GM21619 (cell line): Measurements from ENCODE around the gene AKR1E2.
A peak's percentile ranks its signal among the peaks of the same experiment; 100 is the strongest.

ENCODE experiments used
- ATAC-seq: cut with Tn5 transposase; IDR thresholded peaks from one replicate; pipeline ENCODE4 v1.9.1; 2021; ENCODE audit not compliant: unreplicated experiment

The AKR1E2 gene

DNA sequence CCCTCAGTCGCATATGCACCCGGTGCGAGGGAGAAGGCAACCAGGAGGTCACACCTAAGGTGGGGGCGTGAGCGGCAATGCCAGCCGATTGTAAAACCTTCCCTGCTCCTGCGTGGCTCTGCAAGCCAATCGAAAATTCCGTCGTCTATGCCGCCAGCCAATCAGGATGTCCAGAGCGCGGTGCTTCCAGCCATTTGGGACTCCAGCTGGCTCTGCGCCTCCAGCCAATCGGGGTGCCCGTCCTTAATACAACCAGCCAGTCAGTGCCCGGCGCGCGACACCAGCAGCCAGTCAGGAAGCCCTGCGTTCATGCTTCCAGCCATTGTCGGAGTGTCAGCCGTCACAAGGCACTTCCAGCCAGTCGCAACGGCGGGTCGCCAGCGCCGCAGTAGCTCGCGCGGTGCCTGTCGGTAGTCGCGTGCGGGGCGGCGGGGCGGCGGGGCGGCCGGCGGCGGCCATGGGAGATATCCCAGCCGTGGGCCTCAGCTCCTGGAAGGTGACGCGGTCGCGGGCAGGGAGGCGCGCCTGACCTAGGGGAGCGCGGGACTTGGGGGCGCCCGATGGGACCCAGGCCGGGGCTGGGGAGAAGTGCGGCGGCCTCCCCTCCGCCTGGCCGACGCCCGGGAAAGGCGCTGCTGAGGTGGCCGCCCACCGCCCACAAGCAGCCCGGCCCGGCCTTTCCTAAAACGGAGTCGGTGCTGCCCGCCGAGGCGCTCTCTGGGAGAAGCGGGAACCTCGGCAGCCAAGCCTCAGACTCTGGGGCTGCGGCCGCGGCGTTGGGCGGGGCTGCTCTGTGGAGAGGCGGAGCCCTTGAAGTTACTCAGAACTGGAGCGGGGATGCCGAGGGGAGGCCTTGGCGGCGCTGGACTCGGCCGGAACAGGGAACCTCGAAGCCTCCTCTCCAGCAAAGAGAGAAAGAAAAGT is at the start of gene AKR1E2:
Gene AKR1E2, plus strand, starts transcription at position 340 of the 924 bp plus-strand sequence. Its CDS starts 118 bp downstream, at position 458.
- ATAC-seq: peak; percentile 86

DNA sequence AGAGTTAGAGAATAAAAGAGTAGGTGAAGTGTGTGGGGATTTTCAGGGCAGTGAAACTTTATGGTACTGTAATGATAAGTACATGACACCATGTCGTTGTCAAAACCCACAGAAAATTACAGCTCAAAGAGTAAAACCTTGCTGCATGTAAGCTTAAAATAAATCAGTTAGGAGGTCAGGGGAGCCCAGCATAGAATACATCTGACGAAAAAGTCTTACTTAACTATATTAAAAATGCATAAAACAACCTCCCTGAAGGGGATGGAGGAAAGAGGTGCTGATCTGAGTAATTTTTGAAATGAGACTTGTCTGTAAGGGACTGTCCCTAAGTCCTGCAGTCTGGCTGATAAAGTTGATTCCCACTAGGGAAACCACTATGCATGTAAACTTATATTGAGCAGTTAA is 49.8 kb upstream of the AKR1E2 start:
- peak; percentile 70 for ATAC-seq

DNA sequence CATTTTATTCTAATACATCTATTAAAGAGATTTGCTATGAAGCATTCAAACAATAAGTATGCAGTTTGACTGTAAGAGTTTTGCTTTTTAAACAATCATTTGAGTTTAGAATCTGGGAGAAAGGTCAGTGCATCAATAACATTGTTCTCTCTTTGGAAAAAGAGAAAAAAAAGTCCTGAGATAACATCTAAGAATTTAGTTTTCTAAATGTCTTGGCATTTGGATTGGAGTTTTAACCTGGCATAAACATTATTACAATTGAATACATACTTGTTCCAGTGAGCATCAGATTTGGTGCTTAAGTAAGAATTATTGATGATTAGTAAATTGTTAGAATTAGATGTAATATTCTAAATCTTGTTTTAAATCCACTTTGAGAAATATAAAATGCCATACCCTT is 47.2 kb upstream of the AKR1E2 start:
- ATAC-seq: no peak

DNA sequence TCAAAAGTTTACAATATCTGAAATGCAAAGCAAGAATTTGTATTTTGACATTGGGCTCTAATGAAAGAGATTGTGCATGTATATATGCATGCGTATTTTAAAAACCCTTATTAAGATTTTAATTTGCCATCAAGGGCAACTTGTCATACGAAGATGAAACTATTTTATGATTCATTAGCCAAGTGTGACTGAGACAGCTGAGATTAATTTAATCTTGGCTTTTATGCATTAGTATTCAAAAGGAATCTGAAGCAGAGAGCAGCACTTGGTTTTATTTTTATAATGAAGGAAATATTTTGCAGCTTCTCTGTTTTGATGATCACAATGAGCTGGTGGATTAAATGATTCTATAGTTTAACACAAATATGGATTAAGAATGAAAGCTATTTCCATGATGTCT is 45.9 kb upstream of the AKR1E2 start:
- no peak for ATAC-seq

GRCh38 chr10:4780782-4781181 is 45.2 kb upstream of the AKR1E2 start:
- no peak for ATAC-seq

DNA sequence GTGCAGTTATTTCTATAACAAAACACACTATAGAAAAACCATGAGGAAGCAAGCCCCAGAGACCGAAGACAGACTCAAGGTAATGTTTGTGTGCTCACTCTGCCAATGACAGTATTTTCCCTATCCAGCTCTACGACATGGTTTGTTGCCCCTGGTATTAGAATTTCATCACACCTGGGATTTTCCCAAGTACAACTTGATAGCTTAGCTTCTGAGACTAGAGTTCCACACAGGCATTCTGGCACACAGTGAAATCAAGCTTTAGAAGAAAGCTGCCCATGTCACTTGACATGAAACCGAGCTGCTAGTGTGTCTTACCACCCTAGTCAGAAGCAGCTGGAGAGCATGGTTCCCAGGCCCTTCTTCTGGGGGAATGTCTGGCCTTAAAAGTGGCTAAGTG is 44.1 kb upstream of the AKR1E2 start:
- no peak for ATAC-seq

GRCh38 chr10:4784667-4785333 is 41.2 kb upstream of the AKR1E2 start:
- no peak for ATAC-seq

GRCh38 chr10:4786043-4786839 is 39.8 kb upstream of the AKR1E2 start:
- no peak for ATAC-seq

GRCh38 chr10:4790045-4790444 is 36.0 kb upstream of the AKR1E2 start:
- ATAC-seq: no peak

DNA sequence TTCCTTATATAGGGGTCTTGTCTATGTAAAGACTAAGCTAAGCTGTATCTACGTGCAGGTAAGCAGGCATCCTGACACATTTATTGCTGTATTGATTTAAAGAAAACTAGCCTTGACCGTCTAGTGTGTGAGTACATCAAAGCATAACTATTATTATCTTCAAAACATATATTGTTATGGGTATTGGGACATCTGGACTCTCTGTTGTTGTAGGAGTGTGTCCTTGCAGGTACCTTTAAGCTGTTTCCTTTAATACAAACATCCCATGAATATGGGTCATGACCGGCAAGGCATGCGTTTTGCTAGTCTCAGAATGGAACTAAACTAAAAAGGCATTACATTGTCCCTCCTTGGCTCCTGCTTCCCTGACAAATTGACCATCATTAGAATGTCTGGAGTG is 35.1 kb upstream of the AKR1E2 start:
- ATAC-seq: no peak

GRCh38 chr10:4792381-4792780 is 33.6 kb upstream of the AKR1E2 start:
- no peak for ATAC-seq

- no peak for ATAC-seq
Measured at GRCh38 chr10:4801405-4801804, 24.6 kb upstream of the AKR1E2 start.

DNA sequence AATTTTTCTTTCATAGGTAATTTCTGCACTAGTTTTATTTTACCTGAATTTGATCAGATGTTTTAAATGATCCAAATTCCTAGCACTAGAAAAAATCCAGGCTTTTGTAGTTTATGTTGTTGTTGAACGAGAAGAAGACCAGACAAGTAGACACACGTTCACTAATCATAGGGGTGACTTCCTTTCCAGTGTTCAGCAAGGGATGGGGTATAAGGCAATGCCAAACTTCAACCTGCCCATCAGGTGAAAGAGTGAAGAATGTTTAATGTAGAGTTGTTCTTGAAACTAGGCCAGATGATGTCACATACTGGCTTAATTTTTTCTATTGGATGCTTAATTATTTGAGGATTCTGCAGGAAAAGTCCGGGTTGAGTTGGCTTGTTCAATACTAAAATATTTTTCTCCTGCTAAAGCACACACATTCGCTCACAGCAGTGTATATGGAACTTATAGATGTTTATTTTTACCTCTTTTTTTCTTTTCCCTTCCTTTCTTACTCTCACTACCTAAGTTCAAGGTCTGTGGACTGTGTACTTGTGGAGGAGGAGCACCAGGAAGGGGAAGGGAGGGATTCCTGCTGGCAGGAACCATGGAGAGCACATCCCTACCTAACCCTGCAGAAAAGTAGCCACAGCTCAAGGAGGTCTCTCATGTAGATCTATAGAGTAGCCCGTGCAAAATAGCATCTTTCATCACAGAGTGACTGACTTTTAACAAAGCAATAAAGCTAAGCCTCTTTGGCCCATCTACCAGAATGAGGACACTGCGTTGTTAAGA is 23.1 kb upstream of the AKR1E2 start:
- ATAC-seq: no peak

- no peak for ATAC-seq
Measured at GRCh38 chr10:4803822-4804221, 22.2 kb upstream of the AKR1E2 start.

DNA sequence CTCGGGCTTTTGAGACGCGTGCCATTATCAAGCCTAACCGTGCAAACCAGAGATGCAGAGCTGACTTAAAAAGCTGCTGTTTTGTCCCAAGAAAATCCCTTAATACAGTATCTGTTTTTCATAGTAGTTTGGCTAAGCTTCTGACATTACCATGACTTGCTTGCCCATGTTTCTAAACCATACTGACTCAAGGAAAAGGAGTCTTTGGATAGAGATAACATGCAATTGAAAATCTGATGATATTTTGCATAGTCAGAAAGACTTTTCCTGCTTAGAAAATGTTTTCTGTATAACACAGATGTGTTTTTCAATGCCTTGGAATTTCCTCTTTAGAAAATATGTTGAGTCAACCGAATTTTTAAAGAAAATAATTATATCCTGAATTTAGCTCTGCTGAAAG is 21.5 kb upstream of the AKR1E2 start:
- ATAC-seq: no peak

GRCh38 chr10:4806534-4806933 is 19.5 kb upstream of the AKR1E2 start:
- no peak for ATAC-seq

- peak; percentile 64 for ATAC-seq
Measured at GRCh38 chr10:4807761-4808507, 18.1 kb upstream of the AKR1E2 start.

- no peak for ATAC-seq
Measured at GRCh38 chr10:4809156-4809555, 16.9 kb upstream of the AKR1E2 start.

GRCh38 chr10:4810092-4810491 is 15.9 kb upstream of the AKR1E2 start:
- ATAC-seq: no peak

DNA sequence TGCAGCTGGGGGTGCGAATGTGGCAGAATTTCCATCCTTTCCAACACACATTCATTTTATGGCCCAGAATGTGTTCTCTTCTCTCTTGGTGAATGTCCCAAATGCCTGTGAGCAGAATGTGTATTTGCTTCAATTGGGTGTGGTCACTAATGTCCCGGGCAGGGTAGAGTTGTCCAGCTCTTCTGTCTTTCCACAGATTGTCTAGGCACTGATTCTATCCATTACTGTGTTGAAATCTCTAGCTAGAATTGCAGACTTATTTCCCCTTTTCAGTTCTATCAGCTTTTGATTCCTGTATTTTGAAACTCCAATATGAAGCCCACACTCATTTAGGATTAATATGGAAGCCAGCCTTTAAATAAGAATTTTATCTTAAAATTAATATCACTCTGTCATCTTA is 14.0 kb upstream of the AKR1E2 start:
- no peak for ATAC-seq
